GM18520 (cell line): Measurements from ENCODE around the gene MRPS18A.
A peak's percentile ranks its signal among the peaks of the same experiment; 100 is the strongest.

ENCODE experiments used
- ATAC-seq: cut with Tn5 transposase; IDR thresholded peaks from one replicate; pipeline ENCODE4 v1.9.1; 2021; ENCODE audit not compliant: unreplicated experiment

The MRPS18A gene

GRCh38 chr6:43687437-43688347 is at the start of gene MRPS18A:
Gene MRPS18A, minus strand, starts transcription at chr6:43687791. Its CDS starts 12 bp downstream, at chr6:43687779.
- peak; percentile 69 for ATAC-seq

DNA sequence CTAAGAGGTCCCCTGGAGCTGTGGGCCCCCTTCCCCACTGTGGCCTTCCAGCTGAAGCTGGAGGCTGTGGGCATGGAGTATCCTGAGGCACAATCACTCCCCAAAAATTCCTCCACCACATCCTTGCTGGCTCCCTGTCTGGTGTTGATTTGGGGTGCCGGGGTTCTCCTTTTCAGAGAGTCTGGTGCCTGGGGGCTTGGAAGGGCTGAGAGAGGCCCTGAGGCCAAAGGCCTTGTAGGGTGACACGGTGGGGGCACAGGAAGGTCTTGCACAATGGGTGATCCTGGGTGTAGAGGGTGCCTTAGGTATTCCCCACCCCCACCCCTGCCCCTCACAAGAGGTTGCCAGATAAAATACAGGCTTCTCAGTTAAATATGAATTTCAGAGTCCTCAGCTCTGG is 49.3 kb upstream of the MRPS18A start:
- no peak for ATAC-seq

DNA sequence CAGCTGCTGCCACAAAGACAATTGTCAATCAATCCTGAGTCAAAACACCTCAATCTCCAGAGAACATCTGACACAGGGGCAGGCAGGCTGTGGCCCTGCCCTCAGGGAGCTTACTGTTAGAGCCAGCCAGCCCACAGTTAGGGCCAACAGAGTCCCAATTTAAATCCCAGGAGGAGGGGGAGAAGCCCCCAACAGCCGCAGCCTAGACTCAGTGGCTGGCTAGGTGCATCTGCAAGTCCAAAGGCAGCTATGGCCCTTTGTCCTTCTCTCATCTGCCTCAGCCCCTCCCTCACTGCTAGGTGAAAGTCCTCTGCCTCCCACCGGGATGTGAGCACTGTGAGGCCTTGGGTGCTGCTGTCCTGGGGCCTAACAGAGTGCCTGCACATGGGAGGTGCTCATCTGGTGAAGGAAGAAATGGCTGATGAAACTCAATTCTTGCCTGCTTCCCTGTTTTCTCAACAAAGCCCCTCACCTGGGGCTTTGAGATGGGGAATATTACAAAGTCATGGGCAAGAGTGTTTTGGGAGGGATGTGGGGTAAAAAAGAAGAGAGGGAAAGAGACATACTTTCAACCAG is 48.7 kb upstream of the MRPS18A start:
- ATAC-seq: no peak

DNA sequence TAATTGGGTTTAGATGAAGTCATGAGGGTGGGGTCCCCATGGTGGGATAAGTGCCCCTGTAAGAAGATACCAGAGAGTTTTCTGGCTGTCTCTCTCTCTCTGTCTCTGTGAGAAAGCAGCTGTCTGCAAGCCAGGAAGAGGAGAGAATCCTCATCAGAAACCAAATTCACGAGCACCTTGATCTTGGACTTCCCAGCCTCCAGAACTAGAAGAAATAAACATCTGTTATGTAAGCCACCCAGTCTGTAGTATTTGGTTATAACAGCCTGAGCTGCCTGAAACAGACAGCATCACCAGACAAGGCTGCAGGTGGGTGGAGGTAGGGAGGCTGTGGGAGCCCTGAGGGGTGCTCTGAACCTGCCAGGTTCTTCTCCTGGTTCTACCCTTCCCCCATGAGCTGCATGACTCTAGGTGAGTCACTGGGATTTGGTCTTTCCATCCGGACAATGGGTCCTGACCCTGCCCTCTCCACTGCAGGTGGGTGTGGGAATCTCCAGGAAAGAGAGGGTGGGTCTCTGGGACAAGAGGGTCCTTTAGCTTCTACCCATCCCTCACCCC is 48.1 kb upstream of the MRPS18A start:
- no peak for ATAC-seq

GRCh38 chr6:43734294-43734665 is 46.7 kb upstream of the MRPS18A start:
- ATAC-seq: peak; percentile 8

- ATAC-seq: peak; percentile 51
These were observed 46.1 kb upstream of the MRPS18A start for GRCh38 chr6:43733471-43734293.

DNA sequence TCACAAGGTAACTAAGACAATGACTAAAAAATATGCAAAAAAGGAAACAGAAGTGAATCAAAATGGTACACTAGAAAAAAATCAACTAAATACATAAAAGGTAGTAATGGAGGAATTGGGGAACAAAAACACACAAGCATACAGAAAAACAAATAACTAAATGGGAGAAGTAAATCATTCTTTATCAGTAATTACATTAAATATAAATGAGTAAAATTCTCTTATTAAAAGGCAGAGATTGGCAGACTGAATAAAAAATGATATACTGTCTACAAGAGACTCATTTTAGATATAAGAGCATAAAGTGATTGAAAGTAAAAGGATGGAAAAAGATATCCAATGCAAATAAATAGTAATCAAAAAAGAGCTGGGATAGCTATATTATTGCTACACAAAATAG is 43.0 kb upstream of the MRPS18A start:
- ATAC-seq: no peak

DNA sequence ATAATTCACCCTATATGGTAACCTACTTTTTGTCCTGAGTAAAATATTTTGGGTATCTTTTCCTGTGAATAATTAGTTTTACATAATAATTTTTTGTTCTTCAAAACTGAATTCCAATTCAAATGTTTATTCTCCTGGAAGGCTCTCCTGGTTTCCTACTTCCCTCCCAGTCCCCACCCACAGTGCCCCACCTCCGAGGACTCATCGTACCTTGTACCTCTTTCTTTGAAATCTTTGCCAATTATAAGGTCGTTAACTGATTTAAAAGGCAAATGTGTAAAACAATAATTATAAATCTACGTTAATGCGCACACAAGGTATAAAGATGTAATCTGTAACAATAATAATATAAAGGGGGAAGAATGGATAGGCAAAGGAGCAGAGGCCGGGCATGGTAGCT is 41.9 kb upstream of the MRPS18A start:
- ATAC-seq: no peak

- no peak for ATAC-seq
These were observed 41.0 kb upstream of the MRPS18A start for GRCh38 chr6:43728586-43728985.

GRCh38 chr6:43727634-43728033 is 40.0 kb upstream of the MRPS18A start:
- ATAC-seq: no peak

DNA sequence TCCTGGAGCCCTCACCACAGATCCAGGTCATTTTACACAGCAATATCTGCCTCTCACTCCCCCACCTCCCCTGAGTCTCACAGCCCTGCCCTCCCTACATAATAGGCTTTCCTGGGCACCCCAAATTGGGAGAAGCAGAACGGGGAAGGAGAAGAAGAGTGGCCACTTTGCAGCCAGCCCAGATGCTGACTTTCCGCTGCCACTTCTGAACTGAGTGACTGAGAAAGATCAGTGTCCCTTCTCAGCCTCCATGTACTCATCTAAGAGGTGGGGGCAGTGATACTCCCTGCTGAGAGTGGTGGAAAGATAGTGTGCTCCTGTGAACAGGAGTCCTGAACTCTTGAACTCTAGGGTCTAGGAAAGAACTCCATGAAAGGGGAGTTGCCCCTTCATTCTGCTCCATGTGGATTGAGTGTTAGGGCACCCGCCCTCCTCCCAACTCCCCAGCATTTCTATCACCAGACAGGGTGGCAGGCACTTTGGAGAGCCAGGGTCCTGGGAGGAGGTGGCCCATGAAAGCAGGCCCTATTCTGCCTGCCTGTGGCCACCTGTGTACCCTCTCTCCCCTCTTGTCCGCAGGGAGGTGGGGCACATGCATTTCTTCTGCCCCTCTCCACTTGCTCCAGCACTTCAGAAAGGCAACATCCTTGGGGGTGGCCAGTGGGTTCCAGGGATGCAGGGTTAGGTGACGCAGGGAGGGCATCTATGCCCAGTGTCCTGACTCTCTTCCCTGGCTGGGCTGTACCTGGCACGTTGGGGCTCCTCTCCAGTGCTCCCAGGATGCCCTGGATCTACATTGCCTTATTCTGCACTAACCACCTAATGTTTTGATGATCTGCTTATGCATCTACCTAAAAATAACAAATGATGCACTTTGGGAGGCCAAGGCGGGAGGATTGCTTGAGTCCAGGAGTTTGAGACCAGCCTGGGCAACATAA is 38.3 kb upstream of the MRPS18A start:
- no peak for ATAC-seq

GRCh38 chr6:43724914-43725642 is 37.5 kb upstream of the MRPS18A start:
- peak; percentile 51 for ATAC-seq

- no peak for ATAC-seq
These were observed 36.8 kb upstream of the MRPS18A start for GRCh38 chr6:43724354-43724753.

GRCh38 chr6:43723737-43724295 is 36.2 kb upstream of the MRPS18A start:
- peak; percentile 55 for ATAC-seq

DNA sequence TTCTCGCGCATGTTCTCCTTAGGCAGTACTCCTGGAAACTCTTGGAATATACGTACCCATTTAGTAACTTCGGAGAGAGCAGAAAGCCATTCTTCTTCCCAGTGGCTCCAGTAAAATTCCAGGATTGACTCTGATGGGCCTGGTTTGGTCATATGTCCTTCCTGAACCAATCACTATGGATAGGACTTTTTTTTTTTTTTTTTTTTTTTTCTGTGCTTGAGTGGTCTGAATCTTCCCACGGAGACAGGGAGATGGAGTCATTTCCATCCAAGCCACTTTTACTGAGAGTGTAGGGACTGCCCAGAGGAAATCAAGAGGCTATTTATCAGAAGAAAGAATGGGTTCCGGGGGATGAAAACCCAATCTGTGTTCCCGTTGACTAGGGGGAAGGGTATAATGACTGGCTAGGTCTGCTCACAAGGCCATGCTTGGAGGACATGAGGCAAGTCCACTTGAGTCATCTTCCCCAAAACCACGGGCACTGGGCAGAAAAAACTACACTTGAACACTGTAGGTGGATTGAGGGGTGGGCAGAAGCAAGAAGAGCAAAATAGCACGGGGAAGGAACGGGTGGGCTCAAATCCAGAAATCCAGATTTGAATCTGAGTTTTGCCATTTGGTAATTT is 35.4 kb upstream of the MRPS18A start:
- no peak for ATAC-seq

DNA sequence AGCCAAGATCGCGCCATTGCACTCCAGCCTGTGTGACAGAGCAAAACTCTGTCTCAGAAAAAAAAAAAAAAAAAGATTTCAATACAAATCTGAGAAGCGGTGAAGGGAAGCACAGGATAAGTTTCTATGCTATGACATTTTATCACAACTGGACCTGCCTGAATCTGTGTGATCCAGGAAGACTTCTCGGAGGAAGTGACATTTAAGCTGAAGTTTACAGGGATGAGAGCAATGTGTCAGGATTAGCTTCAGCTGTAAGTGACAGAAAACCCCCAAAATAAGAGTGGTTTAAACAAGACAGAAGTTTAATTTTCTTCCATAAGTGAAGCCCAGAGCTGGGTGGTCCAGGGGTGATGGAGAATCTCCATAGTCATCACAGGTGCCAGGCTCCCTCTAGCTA is 33.4 kb upstream of the MRPS18A start:
- no peak for ATAC-seq

- ATAC-seq: no peak
These were observed 31.9 kb upstream of the MRPS18A start for GRCh38 chr6:43719511-43719910.

DNA sequence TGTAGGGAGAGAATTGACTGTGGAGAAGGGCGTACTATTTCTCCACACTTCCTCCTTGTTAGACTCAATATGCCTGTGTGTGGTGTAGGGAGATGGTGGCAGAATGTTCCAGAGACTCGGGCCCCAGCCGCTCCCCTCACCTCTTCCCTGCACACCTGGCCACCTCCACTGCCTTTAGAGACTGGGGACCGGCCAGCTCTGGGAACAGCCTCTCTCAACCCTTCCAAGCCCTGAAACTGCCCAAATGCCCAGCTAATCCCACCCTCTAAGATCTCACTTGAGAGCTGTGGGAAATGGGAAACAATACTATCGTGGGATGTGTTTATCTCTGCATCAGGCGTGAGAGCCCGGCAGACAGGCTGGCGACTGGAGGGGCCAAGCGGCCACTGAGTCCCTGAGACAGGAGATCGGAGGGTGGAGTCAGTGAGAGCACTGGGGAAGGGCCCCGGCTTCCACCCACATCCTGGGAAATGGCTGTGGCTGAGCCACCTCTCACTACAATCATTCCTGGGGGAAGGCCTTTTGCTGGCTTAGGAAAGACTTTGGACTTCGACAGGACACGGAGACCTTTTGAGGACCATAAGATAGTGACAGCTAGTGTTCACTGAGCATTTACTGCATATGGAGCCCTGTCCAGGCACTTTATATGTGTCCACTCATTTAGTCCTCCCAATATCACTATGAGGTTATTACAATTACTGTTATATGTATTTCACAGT is 31.0 kb upstream of the MRPS18A start:
- ATAC-seq: no peak
